Right atrium auricular region (tissue), 2 donors: Measurements from ENCODE around the gene PXDC1. TPM values are rescaled to one million over a fixed set of nuclear protein-coding genes. Genes with fewer than 3 reads are reported as not detected.

Experiments used
- DNase-seq: peaks from one replicate; pipeline ENCODE4 v3.0.0-alpha.2; 2019; ENCODE audit warnings: low spot score
- H3K27ac ChIP-seq, 2 donors: fragments of 200-600 bp; sonication (generic); 1 replicate in 1 of 2; 2 replicates in 1 of 2; pipeline ENCODE4 v1.5.1; 2016 to 2019
- H3K27me3 ChIP-seq, 2 donors: fragments of 200-600 bp; sonication (generic); one replicate each; pipeline versions ENCODE4 v1.5.1 to v1.6.0; 2017 to 2019
- H3K36me3 ChIP-seq: fragments of 200-600 bp; sonication (generic); one replicate; pipeline ENCODE4 v1.5.1; 2016
- H3K4me1 ChIP-seq, 2 donors: fragments of 200-600 bp; sonication (generic); one replicate each; pipeline versions ENCODE4 v1.5.1 to v1.6.0; 2017 to 2019
- H3K4me3 ChIP-seq, 2 donors: fragments of 200-600 bp; sonication (generic); 1 replicate in 1 of 2; 2 replicates in 1 of 2; pipeline ENCODE4 v1.5.1; 2017 to 2019; ENCODE audit warnings: mild to moderate bottlenecking in 1 of 2, moderate library complexity in 1 of 2
- H3K9me3 ChIP-seq, 2 donors: fragments of 200-600 bp; sonication (generic); one replicate each; pipeline ENCODE4 v1.5.1; 2019
- total RNA-seq, 2 donors: library from RNA; depleted of rRNA; stranded (reverse); fragments of >200 nt; gene quantifications; one replicate each; pipeline ENCODE4 v1.1.0, GENCODE V29; 2016
- TF ChIP-seq, protein P1 (sequence below), 2 donors: fragments of 200-600 bp; sonication (generic); IDR thresholded peaks; one replicate each; pipeline ENCODE4 v1.5.1; 2019; ENCODE audit warnings: antibody characterized with exemption in 2 of 2

Gene PXDC1
- total RNA-seq, 2 donors from 2014 or later, result 43.5 to 77.2 TPM

GRCh38 chr6:3741477-3741871, 10.0 kb downstream of the PXDC1 start:
- TF ChIP-seq, protein P1, sequence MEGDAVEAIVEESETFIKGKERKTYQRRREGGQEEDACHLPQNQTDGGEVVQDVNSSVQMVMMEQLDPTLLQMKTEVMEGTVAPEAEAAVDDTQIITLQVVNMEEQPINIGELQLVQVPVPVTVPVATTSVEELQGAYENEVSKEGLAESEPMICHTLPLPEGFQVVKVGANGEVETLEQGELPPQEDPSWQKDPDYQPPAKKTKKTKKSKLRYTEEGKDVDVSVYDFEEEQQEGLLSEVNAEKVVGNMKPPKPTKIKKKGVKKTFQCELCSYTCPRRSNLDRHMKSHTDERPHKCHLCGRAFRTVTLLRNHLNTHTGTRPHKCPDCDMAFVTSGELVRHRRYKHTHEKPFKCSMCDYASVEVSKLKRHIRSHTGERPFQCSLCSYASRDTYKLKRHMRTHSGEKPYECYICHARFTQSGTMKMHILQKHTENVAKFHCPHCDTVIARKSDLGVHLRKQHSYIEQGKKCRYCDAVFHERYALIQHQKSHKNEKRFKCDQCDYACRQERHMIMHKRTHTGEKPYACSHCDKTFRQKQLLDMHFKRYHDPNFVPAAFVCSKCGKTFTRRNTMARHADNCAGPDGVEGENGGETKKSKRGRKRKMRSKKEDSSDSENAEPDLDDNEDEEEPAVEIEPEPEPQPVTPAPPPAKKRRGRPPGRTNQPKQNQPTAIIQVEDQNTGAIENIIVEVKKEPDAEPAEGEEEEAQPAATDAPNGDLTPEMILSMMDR (IDR thresholded peaks at IDR 0.05), result no peak
- peaks cover 24% of the 10 kb centered on the region for H3K36me3 ChIP-seq
- H3K27me3 ChIP-seq, result no peaks in the 10 kb centered on the region
- H3K27ac ChIP-seq, result peak overlapping the region; percentile 21 to 39
- no peaks in the 10 kb centered on the region for H3K9me3 ChIP-seq
- DNase-seq, result no peak
- H3K4me3 ChIP-seq, result no peak overlapping the region
- peaks cover 0 to 85% of the 10 kb centered on the region in 2 donors for H3K4me1 ChIP-seq

- DNase-seq, result no peak
- Histone ChIP-seq H3K27ac (peak overlapping the region; percentile 21 to 39), H3K4me3 (no peak overlapping the region), H3K4me1 (peaks cover 0 to 78% of the 10 kb centered on the region in 2 donors), H3K9me3 (no peaks in the 10 kb centered on the region), H3K27me3 (no peaks in the 10 kb centered on the region), H3K36me3 (peaks cover 30% of the 10 kb centered on the region)
- TF ChIP-seq, protein P1 (IDR thresholded peaks at IDR 0.05), result no peak
These were observed 10.7 kb downstream of the PXDC1 start for GRCh38 chr6:3740551-3741476.

DNA sequence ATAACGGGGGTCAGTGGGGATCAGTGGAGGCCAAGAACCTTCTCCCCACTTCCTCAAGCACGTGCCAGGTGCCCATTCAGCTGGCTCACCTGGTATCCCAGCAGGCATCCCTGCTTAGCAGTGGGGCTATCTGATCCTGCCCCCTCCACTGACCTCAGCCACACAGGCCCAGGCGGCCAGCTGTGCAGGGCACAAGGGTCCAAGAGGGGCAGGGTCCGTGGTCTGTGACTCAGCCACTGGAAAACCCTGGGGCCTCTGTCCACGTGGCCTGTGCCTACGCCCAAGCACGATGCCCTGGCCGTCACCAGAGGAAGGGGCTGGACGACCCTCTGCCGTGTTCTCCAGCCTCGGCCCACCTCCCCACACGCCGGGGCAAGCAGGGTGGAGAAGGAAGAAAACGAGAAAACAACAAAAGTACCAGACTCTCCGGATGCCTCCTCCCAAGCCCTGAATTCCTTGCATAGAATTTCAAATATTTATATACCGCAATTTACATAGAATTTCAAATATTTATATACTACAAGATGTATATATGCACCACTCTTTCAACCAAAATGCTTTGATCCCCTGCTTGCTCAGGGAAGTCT, 12.1 kb downstream of the PXDC1 start:
- peaks cover 0 to 3% of the 10 kb centered on the region in 2 donors for H3K9me3 ChIP-seq
- H3K36me3 ChIP-seq, result peaks cover 43% of the 10 kb centered on the region
- H3K27ac ChIP-seq, result peak overlapping the region in 1 of 2 donors; percentile 44
- H3K27me3 ChIP-seq, result no peaks in the 10 kb centered on the region
- H3K4me1 ChIP-seq, result peaks cover 0 to 64% of the 10 kb centered on the region in 2 donors
- no peak overlapping the region for H3K4me3 ChIP-seq
- TF ChIP-seq, protein P1 (IDR thresholded peaks at IDR 0.05), result no peak
- no peak for DNase-seq

- Histone ChIP-seq H3K9me3 (peaks cover 0 to 3% of the 10 kb centered on the region in 2 donors), H3K4me3 (no peak overlapping the region), H3K27me3 (no peaks in the 10 kb centered on the region), H3K27ac (no peak overlapping the region), H3K36me3 (peaks cover 43% of the 10 kb centered on the region), H3K4me1 (peaks cover 0 to 59% of the 10 kb centered on the region in 2 donors)
- no peak for DNase-seq
- TF ChIP-seq, protein P1 (IDR thresholded peaks at IDR 0.05), result no peak
These were observed 13.0 kb downstream of the PXDC1 start for GRCh38 chr6:3738381-3739131.

DNA sequence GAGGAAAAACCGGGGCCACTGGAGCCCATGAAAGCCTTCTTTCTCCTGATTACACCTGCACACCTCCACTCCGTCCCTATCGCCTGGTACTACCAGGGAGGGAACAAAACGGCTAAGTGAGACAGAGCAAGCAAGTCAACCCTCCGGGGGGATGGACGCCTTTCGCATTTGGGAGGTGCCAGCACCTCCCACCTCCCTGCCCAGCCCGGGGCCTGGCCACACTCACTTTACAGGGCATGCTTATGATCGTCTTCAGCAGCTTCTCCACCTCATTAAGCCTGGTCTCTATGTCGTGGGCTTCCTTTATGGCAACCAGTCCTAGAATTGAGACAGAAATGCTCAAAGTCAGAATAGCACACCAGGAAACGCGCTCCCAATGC, 13.7 kb downstream of the PXDC1 start:
- TF ChIP-seq, protein P1 (IDR thresholded peaks at IDR 0.05), result no peak
- peaks cover 0 to 59% of the 10 kb centered on the region in 2 donors for H3K4me1 ChIP-seq
- no peaks in the 10 kb centered on the region for H3K27me3 ChIP-seq
- H3K4me3 ChIP-seq, result no peak overlapping the region
- peaks cover 43% of the 10 kb centered on the region for H3K36me3 ChIP-seq
- peaks cover 0 to 3% of the 10 kb centered on the region in 2 donors for H3K9me3 ChIP-seq
- no peak for DNase-seq
- no peak overlapping the region for H3K27ac ChIP-seq
